ENCODE measurements around the gene FOXL1. TPM values are rescaled to one million over a fixed set of nuclear protein-coding genes. Genes with fewer than 3 reads are reported as not detected.

FOXL1 gene
- total RNA-seq, 1 experiment from 2014 or later = 10.8 TPM

DNA sequence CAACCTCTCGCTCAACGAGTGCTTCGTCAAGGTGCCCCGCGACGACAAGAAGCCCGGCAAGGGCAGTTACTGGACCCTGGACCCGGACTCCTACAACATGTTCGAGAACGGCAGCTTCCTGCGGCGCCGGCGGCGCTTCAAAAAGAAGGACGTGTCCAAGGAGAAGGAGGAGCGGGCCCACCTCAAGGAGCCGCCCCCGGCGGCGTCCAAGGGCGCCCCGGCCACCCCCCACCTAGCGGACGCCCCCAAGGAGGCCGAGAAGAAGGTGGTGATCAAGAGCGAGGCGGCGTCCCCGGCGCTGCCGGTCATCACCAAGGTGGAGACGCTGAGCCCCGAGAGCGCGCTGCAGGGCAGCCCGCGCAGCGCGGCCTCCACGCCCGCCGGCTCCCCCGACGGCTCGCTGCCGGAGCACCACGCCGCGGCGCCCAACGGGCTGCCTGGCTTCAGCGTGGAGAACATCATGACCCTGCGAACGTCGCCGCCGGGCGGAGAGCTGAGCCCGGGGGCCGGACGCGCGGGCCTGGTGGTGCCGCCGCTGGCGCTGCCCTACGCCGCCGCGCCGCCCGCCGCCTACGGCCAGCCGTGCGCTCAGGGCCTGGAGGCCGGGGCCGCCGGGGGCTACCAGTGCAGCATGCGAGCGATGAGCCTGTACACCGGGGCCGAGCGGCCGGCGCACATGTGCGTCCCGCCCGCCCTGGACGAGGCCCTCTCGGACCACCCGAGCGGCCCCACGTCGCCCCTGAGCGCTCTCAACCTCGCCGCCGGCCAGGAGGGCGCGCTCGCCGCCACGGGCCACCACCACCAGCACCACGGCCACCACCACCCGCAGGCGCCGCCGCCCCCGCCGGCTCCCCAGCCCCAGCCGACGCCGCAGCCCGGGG lies 10.4 kb upstream of the FOXL1 start:
- no peak for DNase-seq (ENCODE audit: extremely low read depth, low read depth)

DNA sequence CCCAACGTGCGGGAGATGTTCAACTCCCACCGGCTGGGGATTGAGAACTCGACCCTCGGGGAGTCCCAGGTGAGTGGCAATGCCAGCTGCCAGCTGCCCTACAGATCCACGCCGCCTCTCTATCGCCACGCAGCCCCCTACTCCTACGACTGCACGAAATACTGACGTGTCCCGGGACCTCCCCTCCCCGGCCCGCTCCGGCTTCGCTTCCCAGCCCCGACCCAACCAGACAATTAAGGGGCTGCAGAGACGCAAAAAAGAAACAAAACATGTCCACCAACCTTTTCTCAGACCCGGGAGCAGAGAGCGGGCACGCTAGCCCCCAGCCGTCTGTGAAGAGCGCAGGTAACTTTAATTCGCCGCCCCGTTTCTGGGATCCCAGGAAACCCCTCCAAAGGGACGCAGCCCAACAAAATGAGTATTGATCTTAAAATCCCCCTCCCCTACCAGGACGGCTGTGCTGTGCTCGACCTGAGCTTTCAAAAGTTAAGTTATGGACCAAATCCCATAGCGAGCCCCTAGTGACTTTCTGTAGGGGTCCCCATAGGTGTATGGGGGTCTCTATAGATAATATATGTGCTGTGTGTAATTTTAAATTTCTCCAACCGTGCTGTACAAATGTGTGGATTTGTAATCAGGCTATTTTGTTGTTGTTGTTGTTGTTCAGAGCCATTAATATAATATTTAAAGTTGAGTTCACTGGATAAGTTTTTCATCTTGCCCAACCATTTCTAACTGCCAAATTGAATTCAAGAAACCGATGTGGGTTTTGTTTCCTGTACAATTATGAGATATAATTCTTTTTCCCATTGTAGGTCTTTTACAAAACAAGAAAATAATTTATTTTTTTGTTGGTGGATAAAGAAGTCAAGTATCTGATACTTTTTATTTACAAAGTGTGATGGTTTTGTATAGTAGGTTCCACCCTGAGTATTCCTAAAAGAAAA lies 9.4 kb upstream of the FOXL1 start:
- DNase-seq (ENCODE audit: extremely low read depth, low read depth) = no peak

DNA sequence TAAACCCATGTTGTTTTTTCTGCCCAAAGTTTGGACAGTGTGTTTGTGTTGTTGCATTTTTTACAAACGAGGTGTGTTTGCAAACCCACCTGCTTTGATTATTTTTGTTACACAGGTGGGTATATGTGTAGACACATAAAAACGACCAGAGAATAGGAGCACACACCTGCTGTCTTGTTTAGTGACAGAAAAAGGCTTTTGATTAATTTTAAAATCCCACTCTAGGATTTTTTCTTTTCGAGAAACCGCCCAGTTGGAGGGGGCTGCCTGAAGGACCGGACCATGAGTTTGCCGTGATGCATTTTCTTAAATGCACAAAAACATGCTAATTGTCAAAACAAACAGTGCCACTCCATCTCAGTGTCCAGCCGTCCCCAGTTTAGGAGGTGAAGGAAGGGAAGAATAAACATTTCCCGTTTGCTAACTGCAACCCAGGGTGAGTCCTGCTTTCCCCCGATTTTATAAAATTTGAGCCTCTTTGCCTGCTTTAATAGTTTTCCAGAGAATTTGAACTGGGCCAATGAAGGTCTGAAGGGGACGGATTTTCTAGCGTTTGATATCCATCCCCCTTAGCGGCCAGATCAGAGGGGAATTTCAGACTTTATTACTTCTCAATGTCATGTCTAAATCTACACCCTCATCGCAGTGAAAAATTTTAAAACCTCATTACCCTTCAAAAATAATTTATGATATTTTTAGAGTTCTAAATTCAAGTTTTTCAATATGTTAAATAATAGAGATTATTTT lies 8.5 kb upstream of the FOXL1 start:
- DNase-seq (ENCODE audit: extremely low read depth, low read depth) = no peak

DNA sequence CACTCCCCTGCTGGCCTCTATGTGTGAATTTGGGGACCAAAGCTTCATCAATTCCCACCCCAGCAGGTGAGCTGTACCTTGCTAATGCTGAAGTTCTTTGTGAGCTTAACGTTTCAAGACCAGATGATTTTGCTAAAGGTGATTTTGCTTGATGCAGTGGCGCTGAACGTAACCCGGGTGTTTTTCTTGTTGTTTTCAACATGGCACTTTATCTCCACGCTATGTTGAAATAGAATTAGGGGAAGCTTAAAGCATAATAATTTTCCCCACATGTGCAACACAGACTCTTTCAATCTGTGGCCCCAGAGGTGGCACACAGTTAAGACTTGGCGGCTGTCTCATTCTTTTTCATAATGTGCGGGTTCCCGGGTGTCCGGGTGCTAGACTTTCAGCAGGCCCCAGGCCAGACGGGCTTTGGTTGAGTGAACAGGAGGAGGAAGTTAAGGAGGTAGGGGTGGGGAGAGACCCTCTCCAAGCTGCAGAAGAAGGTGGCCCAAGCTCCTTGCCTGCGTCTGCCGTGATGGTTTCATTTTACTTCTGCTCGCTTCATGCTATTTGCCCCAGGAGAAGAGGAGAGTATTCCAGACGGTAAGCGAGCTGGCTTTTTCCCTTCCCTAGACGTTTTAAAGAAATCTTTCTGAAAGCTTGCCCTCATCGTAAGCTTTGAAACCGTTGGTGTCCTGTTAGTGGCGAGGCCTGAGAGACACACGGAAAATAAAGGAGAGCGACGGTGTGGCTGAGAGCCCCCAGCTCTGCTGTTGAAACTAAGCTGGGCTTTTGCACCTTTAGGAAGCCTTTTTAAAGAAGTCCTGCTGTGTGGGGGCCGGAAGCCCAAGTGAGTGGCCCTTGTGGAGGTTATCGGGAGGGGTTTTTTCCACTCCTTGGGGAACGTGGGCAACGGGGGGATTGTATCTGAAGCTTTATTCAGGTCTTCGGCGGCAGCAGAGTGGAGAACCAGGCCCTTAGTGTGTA lies 7.5 kb upstream of the FOXL1 start:
- no peak for DNase-seq (ENCODE audit: extremely low read depth, low read depth)

DNA sequence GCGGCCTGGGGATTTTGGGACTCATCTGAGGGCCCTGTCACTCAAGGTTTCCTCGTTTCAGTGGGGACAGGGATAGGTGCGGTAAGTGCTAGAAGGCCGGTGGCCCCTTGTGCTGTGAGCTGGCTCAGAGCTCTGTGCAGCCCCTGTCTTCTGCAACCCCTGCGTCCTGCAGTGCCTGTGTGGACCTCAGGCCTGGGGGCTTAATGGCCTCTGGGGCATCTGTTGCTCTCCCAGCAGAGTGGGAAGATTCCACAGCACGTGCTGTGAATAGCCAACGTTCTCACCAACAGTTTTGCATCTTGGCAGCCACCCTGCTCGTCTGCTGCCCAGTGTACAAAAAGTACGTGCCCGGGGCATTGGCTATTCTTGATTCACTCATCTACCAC lies 6.8 kb upstream of the FOXL1 start:
- no peak for DNase-seq (ENCODE audit: extremely low read depth, low read depth)

DNA sequence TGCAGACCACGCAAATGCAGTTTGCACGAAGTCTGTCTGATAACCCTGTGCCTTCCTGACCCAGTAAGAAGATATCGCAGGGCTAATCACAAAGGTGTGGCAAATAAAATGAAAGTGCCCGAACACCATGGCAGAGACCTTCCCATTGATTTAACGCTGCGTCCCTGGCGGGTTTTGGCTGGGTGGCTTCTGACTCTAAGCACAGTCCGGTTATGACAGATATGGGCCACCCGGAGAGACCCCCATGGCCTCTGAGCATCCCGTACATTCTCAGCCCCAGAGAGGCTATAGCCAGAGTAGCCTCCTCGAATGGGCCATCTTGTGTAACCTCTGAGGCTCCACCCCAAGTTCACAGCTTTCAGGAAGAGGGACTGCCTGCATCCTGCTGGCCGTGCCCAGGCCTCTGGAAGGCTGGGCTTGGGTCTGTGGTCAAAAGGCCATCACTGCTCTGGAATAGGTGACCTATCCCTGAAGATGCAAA lies 6.3 kb upstream of the FOXL1 start:
- DNase-seq (ENCODE audit: extremely low read depth, low read depth) = no peak

DNA sequence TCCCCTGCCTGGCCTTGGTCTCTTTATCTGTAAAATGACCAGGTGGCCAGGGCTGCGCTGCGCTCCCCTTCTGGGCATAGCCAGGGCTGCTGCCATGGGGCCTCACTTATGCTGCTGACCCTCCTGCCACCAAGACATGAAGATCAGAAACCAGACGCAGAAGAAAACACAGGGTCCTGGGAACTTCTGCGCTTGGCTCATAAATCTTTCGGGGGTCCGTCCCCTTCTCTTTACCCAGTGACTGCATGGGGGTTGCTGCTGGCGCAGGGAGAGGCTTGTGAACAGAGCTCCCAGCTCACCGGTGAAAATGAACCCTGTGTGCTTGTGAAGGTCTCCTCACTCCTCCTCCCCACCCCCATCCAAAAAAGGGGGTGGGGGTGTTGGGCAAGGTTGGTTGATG lies 5.7 kb upstream of the FOXL1 start:
- no peak for DNase-seq (ENCODE audit: extremely low read depth, low read depth)

DNA sequence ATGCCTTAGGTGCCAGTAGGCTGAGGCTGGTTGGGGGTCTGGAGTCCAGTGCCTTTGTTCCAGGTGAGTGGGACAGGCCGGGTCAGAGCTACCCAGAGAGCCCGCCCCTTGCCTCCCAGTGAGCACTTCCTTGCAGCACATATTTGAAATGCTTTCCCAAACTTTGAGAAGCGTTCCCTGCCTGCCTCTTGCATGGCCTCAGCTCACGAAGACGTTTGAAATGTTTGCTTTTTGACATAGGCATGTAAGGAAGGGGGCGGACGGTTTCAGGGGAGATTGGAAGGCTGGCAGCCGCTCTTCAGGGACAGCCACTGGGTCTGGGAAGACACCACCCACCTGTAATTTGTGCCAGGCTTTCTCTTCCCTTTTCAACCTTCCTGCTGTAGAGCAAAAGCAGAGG lies 5.1 kb upstream of the FOXL1 start:
- DNase-seq (ENCODE audit: extremely low read depth, low read depth) = no peak

DNA sequence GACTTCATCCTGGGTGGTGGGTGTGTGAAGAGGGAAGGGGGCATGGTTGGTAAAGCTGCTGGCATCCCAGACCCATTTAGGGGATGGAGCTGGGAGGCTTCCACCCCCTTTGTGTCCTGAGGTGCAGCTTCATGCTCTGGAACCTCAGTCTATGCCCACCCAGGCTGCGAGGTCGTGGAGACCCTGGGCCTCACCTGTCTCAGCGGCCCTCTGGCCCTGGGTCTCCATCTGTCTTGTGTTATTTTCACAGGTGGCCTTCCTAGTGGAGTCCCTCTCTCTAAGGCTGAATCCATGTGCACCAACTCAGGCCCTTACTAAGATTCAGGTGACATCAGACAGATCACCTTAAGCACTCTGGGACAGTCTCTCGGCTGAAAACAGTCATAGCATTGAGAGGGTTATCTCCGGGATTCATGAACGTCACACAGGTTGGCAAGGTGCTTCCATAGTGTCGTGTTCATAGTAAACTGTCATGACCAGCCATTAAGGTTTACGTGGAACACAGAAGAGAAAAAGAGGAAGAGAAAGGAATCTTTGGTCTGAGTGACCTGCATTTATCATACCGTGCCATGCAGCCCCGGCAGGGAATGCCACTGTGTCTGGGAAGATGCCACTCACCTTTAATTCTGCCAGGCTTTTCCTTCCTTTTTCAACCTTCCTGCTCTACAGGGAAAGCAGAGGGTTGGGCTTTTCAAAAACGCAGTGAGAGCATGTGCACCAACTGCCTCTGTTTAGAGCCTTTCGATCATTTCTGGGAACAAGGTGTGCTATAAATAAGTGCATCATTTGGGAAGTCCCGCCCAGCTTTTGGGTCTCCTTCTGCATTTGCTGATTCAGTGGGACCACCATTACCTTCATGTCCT lies 4.5 kb upstream of the FOXL1 start:
- no peak for DNase-seq (ENCODE audit: extremely low read depth, low read depth)

DNA sequence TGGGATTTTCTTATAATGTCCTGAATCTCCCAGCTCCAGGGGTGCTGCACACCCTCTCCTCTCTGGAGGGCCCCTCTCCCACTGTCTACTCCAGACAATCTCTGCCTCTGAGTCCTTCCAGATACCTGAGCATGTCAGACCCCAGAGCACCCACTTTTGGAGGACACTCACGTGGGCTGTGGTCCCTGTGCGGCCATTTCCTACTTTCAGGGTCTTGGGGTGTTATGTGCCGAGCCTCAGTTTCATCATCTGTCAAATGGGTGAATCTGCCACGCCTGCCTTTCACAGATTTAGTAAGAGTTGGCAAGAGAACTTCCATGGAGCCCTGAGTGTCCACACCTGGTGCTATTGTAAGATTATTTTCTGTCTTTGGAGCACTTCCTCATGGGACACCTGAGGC lies 3.7 kb upstream of the FOXL1 start:
- DNase-seq (ENCODE audit: extremely low read depth, low read depth) = no peak

DNA sequence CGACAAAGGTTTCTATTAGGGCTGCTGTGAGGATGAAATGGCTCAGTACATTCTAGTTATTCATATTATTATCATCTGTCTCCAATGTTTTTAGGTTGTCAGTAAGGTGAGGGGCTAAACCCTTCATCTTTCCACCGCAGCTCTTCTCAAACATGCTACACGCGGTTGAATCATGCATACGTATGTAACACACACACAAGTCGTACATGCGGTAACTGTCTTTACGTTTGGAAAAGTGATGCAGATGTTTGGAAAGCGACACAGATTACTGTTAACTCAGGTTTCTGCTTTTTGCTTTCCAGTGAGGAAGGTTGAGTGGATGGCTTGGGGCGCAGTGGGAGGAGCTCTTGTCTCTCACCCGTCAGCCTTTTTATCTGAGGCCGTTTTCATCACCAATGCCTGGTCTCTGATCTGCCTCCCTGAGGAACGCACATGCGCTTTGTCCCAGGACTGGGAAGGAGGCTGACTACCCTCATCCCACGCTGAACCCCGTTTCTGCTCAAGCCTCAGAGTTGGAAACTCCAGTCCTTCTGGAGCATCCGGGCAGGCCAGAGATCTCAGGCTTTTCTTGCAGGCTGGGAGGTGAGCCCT lies 3.2 kb upstream of the FOXL1 start:
- DNase-seq (ENCODE audit: extremely low read depth, low read depth) = no peak

DNA sequence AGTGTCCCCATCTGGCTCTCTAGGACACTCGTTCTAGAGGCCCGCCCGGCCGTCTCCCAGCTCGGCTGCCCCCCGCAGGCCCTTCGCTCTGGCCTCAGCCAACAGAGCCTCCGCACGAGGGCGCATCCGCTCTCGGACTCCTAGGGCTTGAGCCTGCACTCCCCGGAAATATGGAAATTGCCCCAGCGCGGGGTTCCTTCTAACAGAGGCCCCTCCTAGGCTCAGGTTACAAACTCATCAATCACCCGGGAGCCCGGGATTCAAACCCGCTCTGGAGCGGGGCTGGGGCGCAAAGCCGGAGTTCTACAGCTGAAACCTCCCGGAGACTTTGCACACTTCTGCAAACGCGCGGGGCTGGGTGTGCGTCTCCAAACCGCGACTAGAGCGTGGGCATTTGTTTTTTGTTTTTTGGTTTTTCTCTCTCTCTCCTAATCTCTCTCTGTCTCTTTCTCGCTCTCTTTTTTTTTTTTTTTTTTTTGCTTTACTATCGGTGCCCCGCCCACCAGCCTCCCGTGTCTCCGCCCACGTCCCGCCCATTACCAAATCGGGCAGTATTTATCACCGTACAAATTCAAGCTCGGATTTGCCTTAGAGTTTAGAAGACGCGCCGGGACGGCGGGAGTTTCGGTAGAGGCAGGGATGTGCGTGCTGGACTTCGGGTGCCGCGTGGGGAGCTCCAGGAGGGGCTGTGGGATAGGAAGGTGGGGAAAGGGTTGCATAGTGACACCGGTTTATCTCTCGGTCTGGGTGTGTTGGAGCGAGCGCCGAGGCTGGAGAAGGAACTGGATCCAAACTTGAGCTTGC lies 2.4 kb upstream of the FOXL1 start:
- DNase-seq (ENCODE audit: extremely low read depth, low read depth) = peak; percentile 91

DNA sequence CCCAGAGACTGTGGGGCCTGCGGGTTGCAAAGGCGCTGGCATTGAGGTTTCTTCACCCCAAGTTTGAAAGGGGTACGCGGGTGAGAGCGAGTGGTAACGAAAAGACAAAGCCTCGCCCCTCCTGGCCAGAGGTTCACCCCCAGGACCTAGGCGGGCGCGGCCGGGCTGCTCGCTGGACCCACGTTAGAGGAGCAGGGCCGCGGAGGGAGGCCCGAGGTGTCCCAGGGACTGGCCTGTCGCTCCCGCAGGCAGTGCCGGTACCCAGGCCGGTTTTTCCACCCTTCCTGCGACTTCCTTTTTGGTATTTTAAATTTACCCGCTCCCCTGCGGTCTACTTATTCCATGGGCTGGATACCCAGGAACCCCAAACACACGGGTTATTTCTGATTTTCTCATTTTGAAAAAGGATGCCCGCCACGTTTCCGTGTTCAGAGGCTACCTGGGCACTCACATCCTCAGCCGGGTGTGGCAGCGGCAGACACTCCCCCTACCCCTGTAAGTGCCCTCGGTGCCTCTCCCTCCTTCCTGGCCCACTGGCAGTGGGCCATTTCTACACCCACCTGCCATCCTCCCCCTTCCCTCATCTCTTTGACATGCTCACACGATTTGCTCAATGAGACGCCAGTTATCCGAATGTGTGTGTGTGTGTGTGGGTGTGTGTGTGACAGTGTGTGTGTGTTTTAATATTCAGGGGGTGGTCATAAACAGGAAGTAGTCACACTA lies 1.6 kb upstream of the FOXL1 start:
- DNase-seq (ENCODE audit: extremely low read depth, low read depth) = no peak

DNA sequence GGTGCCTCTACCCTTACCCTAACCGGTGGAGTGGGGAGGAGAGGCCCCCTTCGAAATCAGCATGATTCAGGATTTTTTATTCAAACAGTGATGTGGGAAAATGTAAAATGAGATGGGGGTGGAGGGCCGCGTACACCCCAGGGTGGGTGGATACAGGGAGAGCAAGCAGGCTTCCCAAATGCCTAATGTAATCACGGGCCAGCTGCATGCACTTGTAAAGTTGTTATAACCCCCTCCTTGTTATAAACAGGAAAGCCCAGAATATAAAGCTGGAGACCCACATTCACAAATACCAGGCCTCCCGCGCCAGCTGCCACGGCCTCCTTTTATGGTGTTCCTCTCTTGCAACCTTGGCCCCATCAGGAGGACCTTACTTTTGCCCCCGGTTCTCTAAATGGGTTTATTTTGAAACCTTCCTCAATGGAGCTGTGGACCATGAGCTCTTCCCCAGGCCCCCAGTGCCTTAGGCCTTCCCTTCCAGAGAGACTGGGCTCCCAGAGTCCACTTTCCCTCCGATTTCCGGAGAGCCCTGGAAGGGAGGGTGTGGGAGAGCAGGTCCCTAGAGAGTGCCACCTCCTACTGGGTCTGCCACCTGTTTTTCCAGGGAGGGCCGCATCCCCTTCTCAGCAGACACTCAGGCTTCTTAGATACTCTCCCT lies 906 bp upstream of the FOXL1 start:
- no peak for DNase-seq (ENCODE audit: extremely low read depth, low read depth)

DNA sequence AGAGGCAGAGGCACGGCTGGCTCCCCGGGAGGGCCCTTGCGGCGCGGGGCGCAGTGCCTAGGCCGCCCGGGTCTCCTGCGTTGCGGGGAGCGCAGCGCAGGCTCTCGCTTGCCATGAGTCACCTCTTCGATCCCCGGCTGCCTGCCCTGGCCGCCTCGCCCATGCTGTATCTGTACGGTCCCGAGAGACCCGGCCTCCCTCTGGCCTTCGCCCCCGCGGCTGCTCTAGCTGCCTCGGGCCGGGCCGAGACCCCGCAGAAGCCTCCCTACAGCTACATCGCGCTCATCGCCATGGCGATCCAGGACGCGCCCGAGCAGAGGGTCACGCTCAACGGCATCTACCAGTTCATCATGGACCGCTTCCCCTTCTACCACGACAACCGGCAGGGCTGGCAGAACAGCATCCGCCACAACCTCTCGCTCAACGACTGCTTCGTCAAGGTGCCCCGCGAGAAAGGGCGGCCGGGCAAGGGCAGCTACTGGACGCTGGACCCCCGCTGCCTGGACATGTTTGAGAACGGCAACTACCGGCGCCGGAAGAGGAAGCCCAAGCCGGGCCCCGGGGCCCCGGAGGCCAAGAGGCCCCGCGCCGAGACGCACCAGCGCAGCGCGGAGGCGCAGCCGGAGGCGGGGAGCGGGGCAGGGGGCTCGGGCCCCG lies 390 bp downstream of the FOXL1 start:
- no peak for DNase-seq (ENCODE audit: extremely low read depth, low read depth)
